GM19035 (cell line): ENCODE measurements around the gene RTN1.

Experiments
- ATAC-seq: cut with Tn5 transposase; IDR thresholded peaks from one replicate; pipeline ENCODE4 v1.9.1; 2021; ENCODE audit not compliant: unreplicated experiment

Gene RTN1

GRCh38 chr14:59570122-59570521 lies 300.5 kb downstream of the RTN1 start:
- no peak for ATAC-seq

DNA sequence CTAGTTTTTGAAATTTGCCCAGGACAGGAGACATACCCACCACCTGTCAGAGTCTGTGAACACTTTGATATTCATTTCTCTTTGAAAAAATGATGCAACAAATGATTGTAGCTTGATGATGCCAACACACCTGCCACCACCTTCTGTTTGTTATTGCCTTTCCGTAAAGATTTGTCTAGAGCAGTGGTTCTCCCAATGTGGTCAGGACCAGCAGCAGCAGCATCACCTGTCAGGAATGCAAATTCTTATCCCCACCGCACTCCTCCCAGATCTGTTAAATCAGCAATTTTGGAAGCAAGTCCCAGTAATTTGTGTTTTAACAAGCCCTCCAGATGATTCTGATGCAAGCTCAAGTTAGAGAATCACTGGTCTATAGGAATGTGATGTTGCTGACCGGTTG lies 303.9 kb downstream of the RTN1 start:
- no peak for ATAC-seq

DNA sequence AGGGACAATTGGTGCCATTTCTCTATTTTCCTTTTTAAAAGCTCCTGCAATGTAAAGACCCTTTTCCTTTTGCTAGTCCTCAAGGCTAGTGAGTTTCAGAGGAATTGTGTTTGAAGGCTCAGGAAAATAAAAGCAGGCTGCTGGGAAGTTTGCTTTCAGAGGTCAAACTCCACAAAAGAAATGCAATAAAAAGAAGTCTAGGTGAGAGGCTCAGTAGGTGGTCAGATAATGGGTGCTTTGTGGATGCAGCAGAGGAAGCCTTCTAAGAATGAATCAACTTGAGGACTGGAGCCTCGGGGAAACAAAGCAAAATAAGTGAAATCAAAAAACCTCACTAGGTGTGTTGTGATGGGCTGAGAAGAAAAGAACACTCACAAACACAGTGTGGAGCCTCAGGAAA lies 304.3 kb downstream of the RTN1 start:
- no peak for ATAC-seq

DNA sequence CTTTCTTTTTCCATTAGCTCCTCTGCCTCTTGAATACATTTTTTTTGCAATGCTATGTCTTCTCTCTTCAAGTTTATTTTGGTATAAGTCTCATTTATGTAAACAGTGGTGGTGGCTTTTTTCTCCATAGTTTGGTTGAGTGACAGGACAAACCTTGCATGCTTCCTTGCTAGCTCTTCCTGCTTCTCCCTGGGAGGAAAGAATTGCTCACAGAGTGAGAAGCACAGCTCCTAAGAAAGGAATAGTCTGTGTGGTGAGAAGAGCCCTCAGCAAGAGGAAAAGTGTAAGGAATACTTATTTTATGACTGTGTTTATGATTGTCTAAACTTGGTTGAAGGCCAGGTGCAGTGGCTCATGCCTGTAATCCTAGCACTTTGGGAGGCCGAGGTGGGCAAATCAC lies 305.5 kb downstream of the RTN1 start:
- ATAC-seq: no peak

DNA sequence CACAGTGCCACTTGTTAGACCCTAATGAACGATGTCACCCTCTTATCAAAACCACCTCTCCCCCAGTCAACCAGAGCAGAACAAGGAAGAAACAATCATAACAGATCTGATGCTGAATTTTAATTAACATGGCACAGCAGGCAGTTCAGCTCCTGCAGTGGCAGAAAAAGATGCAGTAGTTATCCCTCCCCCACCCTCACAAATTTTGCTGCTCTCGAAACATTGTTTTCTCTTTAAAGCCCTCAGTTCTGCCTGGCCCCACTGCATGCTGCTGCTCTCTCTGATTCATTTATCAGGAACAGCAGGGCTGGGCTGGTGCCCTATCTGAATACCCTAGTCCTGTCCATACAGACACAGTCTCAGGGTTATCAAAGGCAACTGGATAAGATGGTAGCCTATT lies 306.2 kb downstream of the RTN1 start:
- ATAC-seq: no peak

DNA sequence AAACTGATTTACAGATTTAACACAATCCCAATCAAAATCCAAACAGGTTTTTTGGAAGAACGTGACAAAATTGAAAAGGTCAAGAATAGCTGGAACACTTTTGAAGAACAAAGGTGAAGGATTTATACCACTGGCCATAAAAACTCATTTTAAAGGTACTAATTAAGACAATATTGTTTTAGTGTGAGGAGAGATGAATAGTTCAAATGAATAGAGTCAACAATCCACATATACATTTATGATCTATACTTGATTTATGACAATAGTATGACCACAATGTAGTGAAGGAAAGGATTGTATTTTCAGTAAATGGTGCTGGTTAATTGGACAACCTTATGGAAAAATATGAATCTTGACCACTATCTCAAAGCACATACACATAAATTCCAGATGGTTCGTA lies 323.3 kb downstream of the RTN1 start:
- ATAC-seq: no peak
